NCI-H2227 treated with DMSO at 0.1 percent for 48 hours (cell line): Measurements from ENCODE around the gene SLC10A3.

Source experiments
- DNase-seq: peaks from one replicate; lab custom pipeline; 2025; lab: John Stamatoyannopoulos, UW

The SLC10A3 gene, protein sequence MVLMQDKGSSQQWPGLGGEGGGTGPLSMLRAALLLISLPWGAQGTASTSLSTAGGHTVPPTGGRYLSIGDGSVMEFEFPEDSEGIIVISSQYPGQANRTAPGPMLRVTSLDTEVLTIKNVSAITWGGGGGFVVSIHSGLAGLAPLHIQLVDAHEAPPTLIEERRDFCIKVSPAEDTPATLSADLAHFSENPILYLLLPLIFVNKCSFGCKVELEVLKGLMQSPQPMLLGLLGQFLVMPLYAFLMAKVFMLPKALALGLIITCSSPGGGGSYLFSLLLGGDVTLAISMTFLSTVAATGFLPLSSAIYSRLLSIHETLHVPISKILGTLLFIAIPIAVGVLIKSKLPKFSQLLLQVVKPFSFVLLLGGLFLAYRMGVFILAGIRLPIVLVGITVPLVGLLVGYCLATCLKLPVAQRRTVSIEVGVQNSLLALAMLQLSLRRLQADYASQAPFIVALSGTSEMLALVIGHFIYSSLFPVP

DNA sequence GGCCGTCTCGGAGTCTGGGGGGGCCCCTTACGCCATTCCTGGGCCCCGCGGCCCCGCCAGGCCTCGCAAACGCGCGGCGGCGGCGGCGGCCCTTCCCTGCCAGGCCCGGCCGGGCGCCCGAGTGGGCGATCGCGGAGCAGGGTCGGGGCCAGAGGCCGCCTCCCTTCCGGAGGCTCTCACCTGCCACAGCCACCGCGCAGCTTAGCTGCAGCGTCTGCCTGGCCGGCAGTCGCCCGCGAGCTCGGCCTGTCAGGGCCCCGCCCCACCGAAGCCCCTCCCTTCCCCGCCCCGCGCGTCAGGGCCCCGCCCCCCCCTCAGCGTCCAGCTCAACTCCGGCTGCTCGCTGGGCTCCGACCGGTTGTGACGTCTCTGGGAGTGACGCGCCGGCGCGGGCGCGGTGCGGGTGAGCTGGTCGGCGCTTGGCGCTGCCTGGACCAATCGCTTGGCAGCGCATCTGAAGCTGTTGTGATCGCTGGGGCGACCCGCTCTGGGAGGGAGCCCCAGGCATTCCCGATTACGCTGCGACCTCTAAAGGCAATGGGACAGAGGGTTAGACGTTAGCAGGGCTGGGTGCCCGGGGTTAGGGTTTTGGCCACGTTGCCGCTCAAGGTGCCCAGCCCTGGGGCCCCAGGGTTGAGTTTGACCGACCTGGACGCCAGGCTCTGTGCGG is at the start of gene SLC10A3:
Gene SLC10A3, minus strand, starts transcription at position 216 of the 670 bp plus-strand sequence. CDS start 1,689 bp downstream, outside the sequence.
- DNase-seq, result peak; percentile 86

DNA sequence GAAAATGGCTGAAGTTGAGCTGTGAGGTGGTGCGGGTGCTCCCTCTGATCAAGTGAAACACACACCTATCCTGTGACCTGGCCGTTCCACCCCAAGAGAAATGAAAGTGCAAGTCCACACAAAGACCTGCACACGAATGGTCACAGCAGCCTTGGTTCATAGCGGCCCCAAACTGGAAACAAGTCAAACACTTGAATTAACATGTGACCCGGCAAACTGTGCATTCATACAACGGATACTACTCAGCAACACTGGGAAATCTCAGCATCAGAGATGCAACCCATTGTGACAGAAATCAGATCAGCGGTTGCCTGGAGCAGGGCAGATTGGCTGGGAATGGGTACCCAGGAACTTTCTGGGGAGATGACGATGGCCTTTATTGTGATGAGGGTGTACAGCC is 48.6 kb upstream of the SLC10A3 start:
- no peak for DNase-seq

DNA sequence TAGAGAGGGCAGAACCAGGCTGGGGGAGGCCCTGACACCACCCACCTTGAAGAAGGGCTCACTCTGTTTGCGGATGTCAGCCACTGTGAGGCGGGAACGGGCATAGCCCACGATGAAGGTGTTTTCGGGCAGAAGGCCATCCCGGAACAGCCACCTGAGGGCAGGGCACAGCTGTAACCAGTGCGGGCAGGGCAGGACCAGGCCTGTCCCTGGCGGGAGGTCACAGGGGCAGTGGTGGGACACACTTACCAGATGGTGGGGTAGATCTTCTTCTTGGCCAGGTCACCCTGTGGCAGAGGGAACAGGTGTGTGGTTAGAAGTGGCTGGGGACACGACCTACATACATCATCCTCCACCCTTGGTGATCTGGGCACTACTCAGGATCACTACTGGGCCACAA is 45.5 kb upstream of the SLC10A3 start:
- DNase-seq, result no peak

DNA sequence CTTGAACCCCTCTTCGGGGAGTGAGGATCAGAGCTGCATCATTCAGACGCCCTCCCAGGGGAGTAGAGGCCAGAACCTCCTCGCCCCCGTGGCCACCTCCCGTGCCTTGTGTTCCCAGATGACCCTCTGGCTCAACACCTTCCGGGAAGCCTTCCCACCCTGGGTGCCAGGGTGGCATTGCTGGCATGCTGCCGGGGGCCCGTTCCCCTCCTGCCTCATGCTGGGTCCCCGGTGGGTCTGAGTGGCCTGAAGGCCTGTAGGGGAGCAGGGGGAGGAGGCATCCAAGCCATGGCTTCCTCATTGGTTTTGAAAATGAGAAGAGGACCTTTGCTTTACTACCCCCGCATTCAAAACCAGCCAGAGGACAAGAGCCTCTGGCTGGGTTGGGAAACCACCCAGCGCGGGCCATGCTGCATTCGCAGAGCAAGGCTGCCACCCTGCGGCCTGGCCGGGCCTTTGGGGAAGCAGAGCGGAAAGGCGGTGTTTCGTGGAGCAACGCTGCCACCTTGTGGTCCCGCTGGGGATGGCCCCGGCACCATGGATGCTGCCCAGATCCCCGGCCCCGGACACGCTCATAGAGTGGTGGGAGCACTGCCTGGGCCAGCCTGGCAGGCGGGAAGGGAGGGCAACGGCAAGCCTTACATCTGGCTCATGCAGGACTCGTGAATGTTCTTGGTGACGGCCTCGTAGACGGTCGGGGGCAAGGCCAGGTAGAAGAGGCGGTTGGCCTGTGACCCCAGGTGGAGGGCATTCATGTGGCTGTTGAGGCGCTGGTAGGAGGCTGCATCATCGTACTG is 44.3 kb upstream of the SLC10A3 start:
- DNase-seq, result peak; percentile 71

DNA sequence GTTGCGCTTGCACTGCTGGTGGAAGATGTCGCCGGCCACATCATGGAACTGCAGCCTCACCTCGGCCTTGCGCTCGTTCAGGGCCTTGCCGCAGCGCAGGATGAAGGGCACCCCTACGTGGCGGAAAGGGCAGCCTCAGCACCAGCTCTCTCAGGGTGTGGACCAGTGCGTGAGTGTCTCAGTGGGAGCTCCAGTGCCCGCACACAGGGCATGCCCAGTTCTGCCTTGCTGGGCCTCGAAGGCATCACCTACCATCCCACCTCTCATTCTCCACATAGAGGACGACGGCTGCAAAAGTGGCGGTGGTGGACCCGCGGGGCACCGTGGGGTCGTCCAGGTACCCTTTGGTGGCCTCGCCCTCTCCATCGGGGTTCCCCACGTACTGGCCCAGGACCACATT is 42.3 kb upstream of the SLC10A3 start:
- DNase-seq, result no peak

DNA sequence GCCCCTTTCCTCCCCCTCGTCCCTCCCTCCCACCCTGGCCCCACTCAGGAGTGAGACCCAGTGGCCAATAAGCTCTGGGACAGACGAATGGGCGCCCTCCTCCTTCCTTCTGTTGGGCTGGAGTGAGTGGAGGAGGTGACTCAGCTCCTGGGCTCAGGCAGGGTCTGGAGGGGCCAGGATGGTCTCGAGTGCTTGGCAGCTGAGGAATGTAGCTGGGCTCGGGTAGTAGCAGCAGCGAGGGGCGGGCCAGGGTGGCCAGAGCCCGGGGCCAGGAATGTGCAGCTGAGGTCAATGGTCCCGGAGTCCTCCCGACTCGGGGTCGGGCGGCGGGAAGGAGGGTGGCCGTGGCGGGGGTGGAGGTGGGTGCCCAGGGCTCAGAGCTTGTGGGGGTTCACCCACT is 41.2 kb upstream of the SLC10A3 start:
- no peak for DNase-seq

DNA sequence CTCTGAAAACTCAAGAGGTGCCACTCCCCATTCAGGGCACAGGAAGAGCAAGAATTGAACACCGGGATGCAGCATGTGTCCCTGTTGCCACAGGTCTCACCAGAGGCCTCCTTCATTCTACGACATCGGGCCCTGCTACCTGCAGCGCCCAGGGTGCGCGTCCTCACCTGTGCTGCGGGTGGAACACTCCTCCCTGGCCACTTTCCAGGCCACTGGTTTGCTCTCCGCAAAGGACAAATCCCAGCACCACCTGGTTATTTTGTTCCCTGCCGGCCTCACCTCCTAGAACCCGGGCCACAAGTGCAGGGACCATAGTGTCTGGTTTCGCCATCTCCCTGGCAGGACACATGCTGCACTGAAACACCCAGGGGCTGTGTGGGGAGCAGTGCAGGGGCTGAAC is 39.9 kb upstream of the SLC10A3 start:
- DNase-seq, result no peak

DNA sequence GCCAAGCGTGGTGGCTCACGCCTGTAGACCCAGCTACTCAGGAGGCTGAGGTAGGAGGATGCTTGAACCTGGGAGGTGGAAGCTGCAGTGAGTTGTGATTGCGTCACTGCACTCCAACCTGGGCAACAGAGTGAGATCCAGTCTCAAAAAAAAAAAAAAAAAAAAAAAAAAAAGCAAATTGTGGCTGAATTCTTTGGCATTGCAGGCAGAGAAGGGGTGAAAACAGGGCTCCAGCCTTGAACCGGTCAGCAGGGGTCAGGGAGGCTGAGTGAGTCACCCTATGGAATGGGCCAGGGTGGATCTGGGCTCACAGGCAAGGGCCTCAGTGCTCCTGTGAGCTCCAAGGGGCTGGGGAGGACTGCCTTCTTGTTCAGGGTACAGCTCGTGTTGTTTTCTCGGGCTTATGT is 38.8 kb upstream of the SLC10A3 start:
- no peak for DNase-seq

DNA sequence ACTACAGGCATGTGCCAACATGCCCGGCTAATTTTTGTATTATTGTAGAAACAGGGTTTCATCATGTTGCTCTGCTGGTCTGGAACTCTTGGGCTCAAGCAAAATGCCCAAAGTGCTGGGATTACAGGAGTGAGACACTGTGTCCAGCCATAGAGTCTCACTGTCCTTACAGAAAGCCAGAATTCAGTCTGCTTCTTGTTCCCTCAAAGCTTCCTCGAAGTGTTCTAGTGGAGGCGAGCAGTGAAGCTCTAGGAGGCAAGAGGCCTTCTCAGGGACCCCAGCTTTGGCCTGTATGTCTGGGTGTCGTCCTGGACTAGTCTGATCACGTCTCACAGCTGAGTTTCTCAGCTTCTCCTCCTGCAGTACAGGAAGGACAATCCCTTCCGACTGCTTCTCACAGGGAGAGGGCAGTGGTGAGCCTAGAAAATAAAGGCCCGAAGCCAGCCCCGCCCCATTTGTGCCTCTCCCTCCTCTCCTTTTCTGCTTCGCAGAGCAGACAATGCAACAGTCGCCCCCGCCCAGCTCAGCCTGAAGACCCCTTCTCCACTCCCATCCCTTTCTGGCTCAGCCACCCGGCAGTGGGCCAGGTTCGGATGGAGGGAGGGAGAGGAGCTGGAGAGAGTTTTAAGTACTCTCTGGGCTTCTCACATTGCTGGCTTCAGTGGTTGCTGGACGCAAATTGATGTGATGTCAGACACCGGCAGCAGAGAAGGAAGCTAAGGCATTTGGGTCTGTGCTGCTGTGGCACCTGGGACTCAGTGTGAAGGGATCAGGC is 36.7 kb upstream of the SLC10A3 start:
- peak; percentile 79 for DNase-seq

DNA sequence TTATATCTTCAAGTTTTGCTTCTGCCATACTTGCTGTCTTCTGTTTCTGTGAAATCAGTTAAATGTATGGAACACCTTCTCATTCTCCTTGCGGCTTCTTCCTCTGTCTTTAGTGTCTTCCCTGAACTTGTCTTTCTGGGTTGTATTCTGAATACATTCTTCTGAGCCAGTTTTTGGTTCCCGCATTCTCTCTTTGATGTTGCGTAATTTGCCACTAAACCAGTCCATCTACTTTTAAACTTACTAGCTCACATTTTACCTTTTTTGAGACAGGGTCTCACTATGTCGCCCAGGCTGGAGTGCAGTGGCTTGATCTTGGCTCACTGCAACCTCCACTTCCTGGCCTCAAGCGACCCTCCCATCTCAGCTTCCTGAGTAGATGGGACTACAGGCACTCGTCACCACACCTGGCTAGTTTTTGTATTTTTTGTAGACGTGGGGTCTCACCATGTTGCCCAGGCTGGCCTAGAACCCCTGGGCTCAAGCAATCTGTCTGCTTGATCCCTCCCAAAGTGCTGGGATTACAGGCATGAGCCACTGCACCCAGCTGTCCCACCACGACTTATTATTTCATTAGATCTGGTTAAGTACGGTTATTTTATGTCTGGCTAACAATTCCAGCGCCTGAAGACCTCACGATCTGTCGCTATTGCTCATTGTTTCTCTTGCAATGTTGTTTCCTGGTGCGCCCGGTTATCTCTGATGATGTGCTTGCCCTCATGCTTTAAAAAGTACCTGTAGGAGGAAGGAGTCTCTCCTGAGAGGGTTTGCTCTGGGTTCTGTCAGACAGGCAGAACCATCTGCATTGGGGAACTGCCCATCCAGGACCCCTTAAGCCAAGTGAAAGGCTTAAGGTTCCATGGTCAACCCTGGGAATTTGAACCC is 35.4 kb upstream of the SLC10A3 start:
- no peak for DNase-seq

DNA sequence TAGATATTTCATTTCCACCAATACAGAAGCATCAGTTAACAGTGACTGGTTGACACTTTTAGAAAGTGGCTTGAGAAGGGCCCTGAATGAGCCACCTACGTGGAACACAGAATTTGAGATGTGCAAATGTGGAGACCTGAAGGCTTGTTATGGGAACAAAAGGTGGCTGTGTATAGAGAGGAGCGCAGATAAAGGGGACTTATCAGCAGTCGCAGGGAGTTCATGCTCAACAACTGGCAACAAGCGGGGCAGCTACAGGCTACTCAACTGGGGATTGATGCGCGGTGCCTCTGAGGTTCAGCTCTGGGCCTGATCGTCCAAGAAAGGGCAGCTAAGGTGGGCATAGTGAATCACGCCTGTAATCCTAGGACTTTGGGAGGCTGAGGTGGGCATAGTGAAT is 29.0 kb upstream of the SLC10A3 start:
- DNase-seq, result no peak

DNA sequence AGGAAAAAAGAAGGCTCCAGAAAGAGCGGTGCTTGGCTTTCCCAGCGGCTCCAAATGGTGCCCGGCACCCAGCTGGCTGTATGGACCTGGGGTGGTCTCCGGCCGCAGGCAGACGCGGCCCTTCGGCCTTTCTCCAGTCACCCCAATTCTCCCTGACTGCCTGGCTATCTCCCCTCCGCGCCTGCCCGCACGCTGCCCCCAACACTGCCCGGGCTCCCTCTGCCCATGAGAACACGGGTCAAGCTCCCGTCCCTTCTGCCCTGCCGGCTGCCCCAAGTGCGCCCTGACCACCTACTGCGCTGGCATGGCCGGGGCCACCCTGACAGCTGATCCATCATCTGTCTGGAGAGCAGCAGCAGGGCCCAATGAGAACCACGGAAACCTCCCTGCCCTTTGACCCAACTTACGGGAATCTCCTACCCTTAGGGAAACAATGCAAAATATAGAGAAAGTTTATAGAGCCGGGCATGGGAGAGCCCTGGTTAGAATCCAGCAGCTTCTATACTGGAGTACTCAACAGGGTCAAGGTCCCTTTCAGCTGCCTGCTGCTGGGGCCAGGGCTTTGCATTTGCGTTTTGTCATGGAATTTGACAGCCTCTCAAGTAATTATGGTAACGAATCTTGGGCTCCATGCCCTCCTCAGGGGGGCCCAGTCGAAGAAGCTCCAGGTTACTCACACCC is 26.8 kb upstream of the SLC10A3 start:
- DNase-seq, result no peak

DNA sequence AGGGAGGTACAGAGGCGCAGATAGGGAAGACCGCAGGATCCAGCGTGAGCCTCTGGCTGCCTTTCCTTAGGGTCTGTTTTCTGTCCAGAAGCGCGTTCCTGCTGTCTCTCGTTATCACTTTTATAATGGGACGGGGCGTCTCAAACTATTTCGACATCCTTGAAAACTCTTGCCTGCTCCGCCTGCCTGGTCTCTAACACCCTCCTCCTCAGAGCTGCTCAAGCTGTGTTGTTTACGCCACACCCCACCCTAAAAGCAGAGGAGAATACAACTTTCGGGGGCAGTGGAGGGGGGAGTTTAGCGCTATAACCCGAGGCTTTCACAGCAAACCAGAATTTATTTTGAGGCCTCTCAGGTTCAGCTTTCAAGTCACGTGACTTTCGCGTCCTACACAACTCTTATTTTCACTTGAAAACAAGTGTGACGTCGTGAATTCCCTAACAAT is 26.2 kb upstream of the SLC10A3 start:
- DNase-seq, result no peak

DNA sequence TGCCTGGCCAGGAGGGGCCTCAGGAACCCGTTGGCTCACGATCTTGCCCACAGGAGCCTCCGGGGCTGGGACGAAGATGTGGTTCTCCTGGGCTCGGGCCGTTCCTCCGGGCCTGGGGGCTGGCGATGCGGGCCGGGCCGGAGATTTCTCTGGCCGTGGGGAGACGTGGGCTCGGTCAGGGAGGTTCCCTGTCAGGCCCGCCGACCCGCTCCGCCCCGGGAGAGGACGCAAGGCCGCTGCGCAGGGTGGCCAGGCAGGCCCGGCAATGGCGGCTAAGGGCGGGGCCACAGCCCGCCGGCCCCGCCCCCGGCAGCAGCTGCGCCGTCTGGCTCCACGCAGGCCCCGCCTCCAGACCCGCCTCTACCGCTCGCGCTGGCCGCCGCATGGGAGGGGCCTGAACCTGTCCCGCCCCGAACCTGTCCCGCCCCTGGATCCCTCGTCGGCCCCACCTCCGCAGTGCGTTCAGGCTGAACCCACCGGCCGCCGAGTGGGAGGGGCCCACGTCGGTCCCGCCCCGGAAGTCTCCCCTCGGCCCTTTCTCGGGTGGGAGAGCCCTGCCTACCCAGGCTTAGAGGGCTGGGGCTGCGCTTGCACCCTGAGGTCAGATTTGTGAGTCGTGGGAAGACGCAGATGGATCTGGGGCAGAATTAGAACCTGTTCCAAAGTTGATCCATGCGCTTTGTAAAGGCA is 25.7 kb upstream of the SLC10A3 start, which contains the start of gene FAM3A:
Gene FAM3A, minus strand, starts transcription at position 267 of the 690 bp plus-strand sequence. CDS start 460 bp downstream, outside the sequence.
- DNase-seq, result peak; percentile 88

DNA sequence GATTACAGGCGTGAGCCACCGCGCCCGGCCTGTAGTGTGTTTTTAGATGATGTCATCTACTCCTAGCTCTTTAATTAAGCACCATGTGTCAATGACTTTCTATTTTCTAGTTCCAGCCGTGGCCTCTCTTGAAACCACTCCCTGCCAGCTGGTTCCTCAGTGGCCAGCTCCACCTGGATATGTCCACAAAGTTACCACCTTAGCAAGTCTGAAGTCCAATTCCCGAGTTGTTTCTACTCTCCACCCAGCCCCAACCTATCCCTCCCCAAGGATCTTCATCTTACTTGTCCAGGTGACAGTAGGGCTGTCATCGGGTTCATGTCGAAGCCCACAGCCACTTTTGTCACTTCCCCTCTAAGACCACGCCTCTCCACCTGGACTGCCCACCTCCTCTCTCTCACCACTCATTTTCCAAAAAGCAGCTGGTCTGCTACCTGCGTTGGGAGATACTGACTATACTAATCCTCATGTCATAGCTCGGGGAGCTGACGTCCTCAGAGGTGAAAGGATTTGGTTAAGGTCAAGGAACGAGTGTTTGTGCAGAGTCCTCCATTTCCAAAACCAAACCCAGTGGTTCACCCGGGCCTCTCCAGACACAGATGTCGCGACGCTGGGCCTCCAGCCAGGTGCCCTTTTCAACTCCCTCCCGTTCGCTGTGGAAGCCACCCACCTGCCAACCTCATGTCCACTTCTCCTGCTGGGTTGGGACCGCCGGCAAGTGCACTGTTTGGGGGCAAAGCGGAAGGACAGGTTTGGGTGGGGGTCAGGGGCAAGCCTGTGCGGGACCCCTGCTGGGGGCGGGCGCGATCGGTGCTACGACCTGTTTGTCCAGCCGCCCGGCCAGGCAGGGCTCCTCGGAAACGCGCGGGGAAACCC is 24.9 kb upstream of the SLC10A3 start:
- no peak for DNase-seq

DNA sequence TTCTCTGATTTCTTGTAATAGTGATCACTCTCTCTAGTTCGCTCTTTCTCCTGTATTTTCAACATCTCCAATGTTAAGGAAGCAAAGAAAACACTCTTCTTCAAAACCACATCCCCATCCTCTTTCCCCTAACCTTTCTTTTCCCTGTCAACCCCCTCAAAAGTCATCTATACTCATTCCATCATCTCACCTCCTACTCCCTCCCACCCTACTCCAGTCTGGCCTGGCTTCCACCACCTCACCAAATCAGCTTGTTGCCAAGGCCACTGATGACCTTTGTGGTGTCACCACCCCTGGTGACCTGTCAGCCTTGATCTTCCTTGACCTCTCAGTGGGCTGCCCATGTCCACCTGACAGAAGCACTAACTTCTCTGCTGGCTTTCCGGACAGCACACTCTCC is 23.3 kb upstream of the SLC10A3 start:
- no peak for DNase-seq

DNA sequence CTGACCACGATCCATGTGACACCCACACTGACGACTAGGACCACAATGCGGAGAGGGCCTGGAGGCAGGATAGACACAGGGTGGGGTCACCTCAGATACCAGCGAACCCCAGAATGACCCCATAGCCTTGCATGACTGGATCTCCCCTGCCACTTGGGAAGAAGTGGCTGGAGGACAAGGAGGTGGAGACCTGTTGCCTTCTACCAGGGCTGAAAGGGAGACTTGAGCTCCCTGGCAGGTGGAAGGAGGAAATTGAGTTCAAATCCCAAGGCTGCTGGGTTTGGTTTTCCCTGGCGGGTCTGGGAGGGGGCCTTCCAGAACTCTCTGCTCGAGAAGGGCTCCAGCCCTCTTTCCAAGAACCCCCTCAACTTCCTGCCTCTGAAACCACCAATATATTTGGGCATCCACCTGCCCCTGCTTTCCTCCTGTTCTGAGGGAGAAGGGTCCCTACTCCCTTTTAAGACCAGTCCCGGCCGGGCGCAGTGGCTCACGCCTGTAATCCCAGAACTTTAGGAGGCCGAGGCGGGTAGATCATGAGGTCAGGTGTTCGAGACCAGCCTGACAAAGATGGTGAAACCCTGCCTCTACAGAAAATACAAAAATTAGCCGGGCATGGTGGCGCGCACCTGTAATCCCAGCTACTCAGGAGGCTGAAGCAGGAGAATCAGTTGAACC is 22.6 kb upstream of the SLC10A3 start:
- no peak for DNase-seq

DNA sequence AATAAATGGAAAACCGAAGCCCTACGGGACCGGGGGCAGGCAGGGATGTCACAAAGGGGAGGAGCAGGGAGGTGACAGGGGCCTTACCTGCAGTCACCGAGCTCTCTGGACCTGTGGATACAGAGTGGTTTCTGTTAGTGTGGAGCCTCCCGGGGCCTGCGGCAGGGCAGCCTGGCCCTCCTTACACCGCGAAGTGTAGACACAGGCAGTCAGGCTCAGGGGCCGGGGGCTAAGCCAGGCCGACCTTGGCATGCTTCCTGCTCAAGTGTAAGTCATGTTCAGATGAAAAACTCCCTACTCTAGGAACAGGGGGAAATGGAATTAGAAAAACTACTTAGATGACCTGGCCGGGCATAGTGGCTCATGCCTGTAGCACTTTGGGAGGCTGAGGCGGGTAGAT is 21.3 kb upstream of the SLC10A3 start:
- DNase-seq, result no peak
